Activated CD4-positive, CD25-positive, alpha-beta regulatory T cell treated with anti-CD3 and anti-CD28 coated beads, Interleukin-2, amount 50 U/mL, for 16 hours (primary cell): Measurements from ENCODE around the gene CD151.
A peak's percentile ranks its signal among the peaks of the same experiment; 100 is the strongest.

Experiments used
- DNase-seq: peaks from one replicate; pipeline ENCODE4 v3.0.0-alpha.2; 2020; ENCODE audit warnings: low read depth, low spot score

Gene CD151

DNA sequence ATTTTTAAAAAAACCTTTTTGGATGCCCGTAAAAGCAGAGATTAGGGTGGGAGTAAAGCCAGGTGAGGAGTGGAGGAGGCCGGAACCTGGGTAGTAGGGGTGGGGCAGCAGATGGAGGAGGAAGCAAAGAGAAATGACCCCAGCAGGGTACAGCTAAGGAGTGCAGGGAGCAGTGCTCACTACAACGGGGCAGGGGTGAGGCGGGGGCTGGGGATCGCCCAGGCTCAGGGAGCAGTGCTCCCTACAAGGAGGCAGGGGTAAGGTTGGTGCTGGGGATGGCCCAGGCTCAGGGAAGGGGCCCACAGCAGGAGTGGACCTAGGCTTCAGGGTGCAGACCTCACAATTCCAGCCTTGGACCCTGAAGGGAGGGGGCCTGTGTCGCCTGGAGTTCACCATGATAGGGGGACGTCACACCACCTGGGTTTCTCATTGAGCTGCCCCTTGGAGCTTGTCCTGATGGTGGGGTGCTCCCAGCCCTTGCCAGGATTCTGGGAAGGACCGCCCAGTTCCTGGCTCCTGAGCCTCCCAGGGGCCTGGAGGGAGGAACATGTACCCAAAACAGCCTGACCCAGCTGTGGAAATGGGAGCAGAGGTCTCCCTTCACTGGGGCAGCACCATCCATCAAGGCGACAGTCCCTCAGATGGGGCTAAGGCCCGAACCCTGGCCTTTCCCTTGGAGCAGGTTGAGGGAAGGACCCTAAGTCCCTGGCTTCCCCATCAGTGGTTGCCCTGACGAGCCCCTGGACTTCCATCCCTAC lies 16.9 kb upstream of the CD151 start:
- DNase-seq = no peak

DNA sequence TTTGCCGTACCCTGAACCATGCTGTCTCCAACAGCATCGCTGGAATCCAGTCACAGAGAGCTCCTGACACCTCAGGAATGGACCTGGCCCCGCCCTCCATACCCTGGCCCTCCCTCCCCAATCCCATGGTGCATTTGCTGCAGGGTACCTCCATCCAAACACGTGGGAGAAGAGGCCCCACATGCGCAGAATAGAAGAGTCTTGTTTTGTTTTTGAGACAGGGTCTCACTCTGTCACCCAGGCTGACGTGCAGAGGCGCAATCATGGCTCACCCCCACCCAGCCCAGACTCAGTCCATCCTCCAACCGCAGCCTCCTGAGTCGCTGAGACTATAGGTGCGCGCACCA lies 16.3 kb upstream of the CD151 start:
- no peak for DNase-seq

DNA sequence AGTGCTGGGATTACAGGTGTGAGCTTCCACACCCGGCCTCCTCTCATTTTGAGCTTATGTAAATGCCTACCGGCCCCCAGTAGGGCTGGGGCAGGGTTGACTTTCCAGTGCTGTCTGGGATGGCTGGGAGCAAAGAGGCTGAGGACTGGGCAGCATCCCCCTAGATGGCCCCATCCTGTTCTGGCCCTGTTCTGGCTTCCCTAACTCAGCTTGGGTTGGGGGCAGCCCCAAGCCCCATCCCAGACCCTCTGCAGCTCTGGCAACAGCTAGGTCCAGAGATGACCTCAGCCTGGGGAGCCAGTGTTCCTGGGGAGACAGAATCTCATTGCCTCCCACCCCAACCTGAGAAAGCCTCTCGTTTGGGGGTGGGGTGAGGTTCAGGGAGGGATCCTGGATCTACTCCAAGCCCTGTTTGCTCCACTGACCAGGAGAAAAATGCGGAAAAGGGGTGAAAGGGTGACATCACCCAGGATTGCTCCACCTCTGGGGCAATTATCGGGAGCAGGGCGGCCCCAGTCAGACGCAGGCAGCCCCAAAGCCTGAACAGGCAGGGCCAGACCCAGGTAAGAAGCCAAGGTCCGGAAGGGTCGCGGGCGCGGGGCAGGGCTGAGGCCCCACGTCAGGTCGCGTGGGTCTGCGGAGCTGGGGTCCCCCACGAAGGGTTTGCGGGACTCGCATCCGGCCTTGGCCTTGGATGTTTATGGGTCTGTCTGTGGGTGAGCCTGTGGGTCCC lies 14.2 kb upstream of the CD151 start, which contains the start of gene PNPLA2:
PNPLA2 (plus strand) TSS at position 519 of the 733 bp plus-strand sequence. CDS start 805 bp downstream, outside the sequence.
- DNase-seq = no peak

DNA sequence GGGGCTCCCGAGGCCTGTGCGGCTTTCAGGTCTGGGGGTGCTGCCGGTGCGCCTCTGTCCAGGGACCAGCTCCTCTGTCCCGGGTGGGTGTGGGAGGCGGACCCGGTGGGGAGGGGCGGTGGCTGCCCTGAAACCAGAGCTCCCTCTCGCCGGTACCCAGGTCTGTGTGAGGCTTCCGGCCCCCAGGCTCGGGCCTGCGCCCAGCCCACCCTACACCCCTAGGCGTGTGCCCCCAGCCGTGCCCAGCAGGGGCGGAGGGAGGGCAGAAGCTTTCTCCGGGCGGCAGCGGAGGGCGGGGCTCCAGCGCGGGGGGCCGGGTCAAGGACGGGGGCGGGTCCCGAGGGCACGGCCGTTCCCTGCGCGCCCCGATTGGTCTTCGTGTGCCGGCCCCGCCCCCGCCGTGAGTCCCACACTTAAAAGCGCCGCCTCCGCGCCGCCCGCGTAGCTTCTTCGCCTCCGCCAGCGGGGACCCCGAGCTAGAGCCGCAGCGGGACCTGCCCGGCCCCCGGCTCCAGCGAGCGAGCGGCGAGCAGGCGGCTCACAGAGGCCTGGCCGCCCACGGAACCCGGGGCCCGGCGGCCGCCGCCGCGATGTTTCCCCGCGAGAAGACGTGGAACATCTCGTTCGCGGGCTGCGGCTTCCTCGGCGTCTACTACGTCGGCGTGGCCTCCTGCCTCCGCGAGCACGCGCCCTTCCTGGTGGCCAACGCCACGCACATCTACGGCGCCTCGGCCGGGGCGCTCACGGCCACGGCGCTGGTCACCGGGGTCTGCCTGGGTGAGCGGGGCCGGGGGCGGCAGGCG lies 13.4 kb upstream of the CD151 start:
- DNase-seq = peak; percentile 81

DNA sequence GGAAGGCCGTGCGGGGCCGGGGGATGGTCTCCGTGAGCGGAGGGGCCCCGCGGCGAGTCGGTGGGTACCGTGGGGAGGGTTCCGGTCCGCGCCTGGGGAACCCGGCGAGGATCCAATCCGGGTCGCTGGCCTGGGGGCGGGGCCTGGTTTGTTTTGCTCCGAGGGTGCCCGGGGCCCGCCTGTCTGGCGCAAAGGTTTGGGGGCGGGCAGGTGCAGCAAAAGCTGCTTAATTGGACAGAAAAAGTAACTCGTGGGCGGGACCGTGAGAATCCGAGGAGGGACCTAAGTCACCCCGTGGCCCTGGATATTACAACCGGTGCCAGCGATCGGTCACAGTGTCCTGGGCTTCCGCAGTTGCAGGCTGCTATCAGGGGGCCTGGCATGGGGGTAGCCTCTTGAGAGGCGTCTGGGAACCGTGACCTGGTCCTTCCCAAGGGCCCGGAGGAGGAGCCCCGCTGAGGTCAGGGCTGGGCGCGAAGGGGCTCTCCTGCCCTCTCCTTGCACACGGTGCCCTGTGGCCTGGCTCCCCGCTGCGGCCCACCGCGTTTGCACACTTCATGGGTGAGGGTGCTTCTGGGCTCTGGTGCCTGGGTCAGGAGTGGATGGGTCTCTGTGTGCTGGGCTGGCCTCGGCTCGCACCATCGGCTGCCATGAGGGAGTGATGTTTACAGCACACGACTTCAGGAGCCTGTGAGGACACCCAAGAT lies 12.7 kb upstream of the CD151 start:
- peak; percentile 90 for DNase-seq

DNA sequence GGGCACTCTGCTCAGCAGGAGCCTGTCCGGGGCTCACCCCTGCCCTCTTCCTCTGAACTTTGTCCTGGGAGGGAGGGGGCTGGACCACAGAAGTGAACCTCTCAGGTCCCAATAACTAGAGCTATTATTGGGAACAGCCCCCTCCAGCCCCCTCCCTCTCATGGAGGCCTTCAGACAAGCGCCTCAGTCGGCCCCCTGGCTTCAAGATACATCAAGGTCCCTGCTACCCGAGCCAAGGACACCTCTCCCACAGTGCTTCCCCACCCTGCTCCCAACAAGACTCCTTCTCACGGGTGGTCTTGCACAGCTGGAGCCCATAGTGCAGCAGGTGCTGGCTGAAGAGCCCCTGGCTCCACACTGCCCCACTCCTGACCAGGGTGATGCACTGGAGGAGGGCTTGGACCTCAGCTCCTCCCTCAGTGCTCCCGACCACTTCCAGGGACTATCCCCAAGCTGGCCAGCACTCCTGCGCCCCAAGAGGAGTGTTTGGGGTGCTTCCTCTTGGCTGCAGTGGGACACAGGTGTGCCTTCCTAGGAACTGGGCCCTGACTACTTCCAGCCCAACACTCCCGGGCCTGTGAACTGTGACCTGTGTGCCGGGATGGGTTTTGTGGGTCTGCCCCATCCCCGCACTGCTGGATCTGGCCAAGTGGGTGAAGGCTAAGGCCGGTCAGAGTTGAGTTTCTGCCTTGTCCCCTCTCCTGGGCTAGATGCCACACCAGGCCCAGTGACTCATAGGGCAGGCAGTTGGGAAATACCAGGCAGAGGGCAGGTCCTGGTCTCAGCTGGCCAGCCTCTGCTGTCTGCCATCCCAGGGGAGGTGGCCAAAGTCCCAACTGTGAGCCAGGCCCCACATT lies 11.9 kb upstream of the CD151 start:
- DNase-seq = no peak

DNA sequence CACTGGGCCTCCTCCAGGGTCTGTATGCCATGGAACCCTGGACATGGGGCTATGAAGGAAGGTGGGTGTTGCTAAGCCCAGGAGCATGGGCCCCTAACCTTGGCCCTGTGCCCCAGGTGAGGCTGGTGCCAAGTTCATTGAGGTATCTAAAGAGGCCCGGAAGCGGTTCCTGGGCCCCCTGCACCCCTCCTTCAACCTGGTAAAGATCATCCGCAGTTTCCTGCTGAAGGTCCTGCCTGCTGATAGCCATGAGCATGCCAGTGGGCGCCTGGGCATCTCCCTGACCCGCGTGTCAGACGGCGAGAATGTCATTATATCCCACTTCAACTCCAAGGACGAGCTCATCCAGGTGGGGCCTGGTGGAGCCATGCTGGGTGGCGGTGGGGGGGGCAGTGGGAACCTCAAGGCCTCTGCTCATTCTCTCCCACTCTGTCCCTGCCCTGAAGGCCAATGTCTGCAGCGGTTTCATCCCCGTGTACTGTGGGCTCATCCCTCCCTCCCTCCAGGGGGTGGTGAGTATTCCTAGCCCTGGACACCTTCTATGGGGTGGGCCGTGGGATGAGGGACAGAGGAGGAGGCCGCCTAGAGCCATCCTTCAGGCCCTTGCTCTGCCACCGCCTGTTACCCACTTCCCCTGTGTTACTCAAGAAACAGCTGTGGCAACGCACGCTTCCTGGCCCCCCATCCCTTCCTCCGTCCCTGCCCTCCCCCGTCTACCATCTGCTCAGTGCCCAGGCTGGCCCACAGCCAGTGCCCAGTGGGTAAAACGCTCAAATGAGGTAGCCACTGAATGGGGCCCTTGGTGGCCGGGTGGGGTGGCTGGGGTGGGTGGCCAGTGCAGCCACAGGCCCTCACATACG lies 11.0 kb upstream of the CD151 start:
- no peak for DNase-seq

DNA sequence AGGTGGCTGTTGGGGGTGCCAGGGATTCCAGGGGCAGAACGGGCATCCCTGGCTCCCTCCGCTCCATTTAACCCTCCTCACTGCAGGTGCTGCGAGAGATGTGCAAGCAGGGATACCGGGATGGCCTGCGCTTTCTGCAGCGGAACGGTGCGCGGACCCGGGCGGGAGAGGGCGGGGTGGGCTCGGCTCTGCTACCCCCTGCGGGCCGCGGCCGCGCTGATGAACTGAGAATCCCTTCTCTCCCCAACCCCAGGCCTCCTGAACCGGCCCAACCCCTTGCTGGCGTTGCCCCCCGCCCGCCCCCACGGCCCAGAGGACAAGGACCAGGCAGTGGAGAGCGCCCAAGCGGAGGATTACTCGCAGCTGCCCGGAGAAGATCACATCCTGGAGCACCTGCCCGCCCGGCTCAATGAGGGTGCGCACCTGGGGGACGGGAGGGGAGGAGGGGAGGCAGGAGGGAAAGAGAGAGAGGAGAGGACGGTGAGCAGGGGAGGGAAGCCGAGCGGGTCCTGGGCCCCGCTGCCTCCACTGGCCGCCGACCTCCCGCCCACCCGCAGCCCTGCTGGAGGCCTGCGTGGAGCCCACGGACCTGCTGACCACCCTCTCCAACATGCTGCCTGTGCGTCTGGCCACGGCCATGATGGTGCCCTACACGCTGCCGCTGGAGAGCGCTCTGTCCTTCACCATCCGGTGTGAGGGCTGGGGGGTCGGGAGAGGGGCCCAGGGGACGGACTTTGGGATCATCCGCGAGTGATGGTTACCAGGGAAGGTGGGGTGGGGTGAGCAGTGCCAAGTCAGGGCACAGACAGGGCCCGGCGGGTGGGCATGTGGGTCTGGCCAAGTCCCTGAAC lies 9.1 kb upstream of the CD151 start:
- DNase-seq = no peak

DNA sequence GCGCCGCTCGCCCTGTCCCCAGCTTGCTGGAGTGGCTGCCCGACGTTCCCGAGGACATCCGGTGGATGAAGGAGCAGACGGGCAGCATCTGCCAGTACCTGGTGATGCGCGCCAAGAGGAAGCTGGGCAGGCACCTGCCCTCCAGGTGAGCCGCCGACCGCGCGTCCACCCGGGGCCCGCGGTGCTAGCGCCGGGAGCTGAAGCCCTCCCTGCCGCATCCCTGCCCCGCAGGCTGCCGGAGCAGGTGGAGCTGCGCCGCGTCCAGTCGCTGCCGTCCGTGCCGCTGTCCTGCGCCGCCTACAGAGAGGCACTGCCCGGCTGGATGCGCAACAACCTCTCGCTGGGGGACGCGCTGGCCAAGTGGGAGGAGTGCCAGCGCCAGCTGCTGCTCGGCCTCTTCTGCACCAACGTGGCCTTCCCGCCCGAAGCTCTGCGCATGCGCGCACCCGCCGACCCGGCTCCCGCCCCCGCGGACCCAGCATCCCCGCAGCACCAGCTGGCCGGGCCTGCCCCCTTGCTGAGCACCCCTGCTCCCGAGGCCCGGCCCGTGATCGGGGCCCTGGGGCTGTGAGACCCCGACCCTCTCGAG lies 8.4 kb upstream of the CD151 start:
- DNase-seq = no peak

DNA sequence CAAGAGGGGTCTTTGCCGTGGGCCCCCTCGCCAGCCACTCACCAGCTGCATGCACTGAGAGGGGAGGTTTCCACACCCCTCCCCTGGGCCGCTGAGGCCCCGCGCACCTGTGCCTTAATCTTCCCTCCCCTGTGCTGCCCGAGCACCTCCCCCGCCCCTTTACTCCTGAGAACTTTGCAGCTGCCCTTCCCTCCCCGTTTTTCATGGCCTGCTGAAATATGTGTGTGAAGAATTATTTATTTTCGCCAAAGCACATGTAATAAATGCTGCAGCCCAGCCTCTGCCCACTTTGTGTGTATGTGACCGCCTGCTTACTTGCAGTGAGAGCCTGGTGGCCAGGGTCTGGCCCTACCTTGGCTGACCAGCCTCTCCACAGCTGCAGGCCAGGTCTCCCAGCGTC lies 7.8 kb upstream of the CD151 start:
- DNase-seq = no peak

DNA sequence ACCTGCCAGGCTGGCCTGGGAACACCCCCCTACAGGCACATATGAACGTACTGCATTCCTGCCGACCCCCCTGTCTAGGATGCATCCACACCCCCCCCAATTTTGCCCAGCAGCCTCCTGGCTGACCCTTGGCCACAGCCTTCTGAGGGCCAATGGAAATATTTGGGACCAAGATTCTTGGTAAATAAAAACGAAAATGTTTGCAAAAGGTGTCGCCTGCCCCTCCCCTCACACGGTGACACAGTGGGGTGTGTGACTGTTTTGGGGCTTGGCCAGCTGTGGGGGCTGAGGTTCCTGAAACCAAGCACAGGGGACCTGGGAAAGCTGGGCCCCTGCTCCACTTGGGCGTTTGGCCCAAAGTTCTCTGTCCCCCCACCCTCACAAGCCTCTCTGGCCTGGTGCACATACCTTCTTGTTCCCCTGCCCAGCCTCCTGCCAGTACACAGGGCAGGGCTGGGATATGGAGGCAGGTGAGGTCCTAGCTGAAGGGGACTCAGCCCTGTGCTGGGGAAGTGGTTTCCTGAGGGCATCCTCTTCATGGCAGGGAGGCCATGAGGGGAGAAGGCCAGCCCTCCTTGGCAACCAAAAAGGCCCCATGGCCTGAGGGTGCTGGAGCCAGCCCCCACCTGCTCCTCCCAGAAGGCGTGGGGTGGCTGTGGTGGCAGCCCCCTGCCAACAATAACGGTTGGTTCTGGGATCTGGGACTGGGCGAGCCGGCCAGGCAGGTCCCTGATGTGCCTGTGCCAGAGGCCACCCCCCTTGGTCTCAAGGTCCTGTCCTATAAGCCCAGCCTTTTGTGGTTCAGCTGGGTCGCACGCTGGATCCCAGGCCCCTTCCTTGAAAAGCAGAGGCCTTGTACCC lies 7.2 kb upstream of the CD151 start:
- DNase-seq = no peak

DNA sequence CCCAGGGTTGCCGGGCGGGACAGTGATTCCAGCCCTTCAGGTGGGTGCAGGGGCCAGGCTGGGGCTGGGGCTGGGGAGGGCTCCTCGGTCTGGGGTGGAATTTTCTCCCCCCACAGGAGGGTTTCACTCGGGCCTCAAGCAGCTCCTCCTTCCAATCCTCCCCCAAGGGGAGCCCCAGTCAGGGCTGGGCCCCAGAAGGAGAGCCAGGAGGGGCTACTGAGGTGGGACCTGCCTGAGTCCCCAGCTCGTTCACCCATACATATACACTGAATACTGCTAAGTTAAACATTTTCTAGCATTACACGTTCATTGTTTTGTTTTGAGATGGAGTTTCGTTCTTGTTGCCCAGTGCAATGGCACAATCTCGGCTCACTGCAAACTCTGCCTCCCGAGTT lies 6.5 kb upstream of the CD151 start:
- DNase-seq = no peak

DNA sequence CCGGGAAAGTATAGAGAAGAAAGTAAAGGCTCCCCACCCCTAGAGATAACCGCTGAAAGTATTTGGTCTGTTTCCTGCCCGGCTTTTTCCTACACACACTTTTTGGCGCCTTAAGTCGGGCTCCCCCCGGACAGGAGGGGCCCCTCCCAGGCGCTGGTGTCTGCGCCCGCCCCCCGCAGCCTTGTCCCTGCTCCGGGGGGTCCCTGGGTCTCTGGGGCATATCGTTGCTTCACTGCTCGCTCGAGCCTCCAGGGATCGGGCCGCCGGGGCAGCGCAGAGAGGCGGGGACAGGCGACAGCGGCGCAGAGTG lies 6.0 kb upstream of the CD151 start:
- DNase-seq = no peak

DNA sequence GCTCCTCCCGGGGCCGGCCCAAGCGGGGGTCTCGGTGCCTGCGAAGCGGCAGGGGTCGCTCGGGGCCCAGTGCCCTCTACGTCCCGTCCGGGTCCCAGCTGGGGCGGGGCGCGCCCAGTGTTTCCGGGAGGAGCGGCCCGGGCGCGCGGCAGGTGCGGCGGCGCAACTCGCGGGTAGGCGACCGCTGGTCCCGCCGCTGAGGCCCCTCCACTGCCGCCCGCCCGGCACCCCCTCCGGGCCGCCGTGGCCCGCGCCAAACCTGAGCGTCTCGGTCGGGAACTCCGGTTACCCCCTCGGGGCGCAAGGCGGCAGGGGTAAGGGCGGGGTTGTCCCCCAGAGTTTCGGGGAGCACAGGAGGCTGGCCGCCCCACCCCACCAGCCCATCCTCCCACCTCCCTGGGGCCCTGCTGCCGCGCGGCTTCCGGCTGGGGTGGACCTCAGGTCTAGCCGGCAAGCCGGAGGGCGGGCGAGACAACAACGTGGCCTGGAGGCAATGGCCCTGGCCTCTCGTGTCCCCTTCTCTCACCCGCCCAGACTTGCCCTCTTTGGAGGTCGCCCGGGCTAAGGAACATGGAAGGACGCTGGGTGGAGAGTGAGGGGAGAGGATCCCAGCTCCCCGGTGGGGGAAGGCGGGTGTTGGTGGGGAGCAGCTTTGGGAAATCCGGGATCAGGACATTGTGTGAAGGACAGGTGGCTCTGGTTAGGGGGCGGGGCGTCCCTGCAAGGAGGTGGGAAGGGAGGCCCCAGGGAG lies 5.4 kb upstream of the CD151 start:
- DNase-seq = no peak

DNA sequence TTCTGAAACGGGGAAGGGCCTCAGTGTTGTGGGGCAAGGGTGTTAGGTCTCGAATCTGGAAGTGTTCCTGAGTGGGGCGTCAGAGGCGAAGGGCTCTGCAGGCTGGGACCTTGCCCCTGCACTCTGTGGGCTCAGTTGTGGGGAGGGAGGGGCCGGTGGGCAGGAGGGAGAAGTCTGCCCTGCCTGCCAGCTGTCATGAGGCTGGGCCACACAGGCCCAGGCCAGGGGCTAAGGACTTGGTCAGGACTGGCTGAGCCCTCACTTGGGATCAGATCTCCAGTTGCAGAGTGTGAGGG lies 4.9 kb upstream of the CD151 start, which contains the start of gene CRACR2B:
CRACR2B (plus strand) TSS at position 23 of the 296 bp plus-strand sequence. CDS start 689 bp downstream, outside the sequence.
- no peak for DNase-seq

DNA sequence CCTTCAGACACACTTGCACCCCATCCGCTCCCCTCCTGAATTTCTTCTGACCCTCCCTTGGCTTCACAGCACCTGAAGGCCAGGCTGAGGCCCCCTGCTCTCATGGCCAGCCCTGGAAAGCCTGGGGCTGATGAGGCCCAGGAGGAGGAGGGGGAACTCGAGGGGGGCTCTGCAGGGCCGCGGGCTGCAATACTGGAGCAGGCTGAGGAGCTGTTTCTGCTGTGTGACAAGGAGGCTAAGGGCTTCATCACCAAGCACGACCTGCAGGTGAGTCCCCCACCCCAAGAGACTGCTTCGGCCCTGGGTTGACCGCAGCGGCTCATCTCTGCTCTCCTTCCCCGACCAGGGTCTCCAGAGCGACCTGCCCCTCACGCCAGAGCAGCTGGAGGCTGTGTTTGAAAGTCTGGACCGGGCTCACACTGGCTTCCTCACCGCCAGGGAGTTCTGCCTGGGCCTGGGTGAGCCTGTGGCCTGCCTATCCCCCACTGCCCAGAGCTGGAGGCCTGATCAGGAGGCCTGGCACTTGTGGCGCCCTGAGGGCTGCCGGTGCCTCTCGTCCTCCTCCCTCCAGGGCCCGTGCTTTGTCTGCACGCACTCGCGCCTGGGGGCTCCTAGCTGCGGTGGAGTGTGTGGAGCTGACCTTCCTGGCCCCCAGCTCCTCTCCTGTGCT lies 4.1 kb upstream of the CD151 start:
- DNase-seq = no peak
